A673 (cell line): ENCODE measurements around the gene C14orf132.

ENCODE experiments used
- CTCF ChIP-seq: fragments of 300-800, 200-600 bp; sonication (generic); conservative IDR thresholded peaks from 2 replicates; pipeline ENCODE4 v1.5.1; 2017; ENCODE audit warnings: low read depth, mild to moderate bottlenecking, antibody characterized with exemption, low read length, moderate library complexity, mixed read lengths
- EZH2 ChIP-seq: fragments of 200-600 bp; sonication (generic); IDR thresholded peaks from 2 replicates; pipeline ENCODE4 v1.6.1; 2017; ENCODE audit warnings: borderline replicate concordance, low read depth, mild to moderate bottlenecking, mixed read lengths, antibody characterized with exemption, low read length; ENCODE audit not compliant: poor library complexity, severe bottlenecking

- no peak for TF ChIP-seq EZH2
- no peak for TF ChIP-seq CTCF
Measured at GRCh38 chr14:96103560-96104460, 64.6 kb downstream of the C14orf132 start.
